Transverse colon (tissue), 3 donors: Measurements from ENCODE around the gene SERINC5.

Experiments
- CTCF ChIP-seq, 5 experiments: fragments of 200-600 bp in 3 of 5; fragments of 450-650 bp in 2 of 5; sonication (generic) in 3 of 5; IDR thresholded peaks; 1 replicate in 2 of 5; 2 replicates in 3 of 5; pipeline ENCODE4 v1.5.1; 2016 to 2017; ENCODE audit warnings: antibody characterized with exemption in 5 of 5, inconsistent platforms in 3 of 5, mild to moderate bottlenecking in 2 of 5, moderate library complexity in 1 of 5
- POLR2A ChIP-seq: fragments of 450-650 bp; IDR thresholded peaks from one replicate; pipeline ENCODE4 v1.6.1; 2016; ENCODE audit warnings: antibody characterized with exemption, mild to moderate bottlenecking, moderate library complexity

- TF ChIP-seq POLR2A = no peak
- no peak for TF ChIP-seq CTCF (IDR thresholded peaks at IDR 0.05)
Measured at GRCh38 chr5:80124121-80124918, 131.5 kb downstream of the SERINC5 start.
